ENCODE results near the gene FAF2. TPM values are rescaled to one million over a fixed set of nuclear protein-coding genes. Genes with fewer than 3 reads are reported as not detected.

The FAF2 gene
- total and polyA plus RNA-seq, 8 donors: 33.9 to 54.4 (median 50.8) TPM

- H3K27me3 ChIP-seq: no peaks in the 10 kb centered on the region
- H3K36me3 ChIP-seq: peaks cover 0 to 52% of the 10 kb centered on the region in 2 donors
- no peak overlapping the region for H3K4me3 ChIP-seq
- intact Hi-C loops (cut with DNase I): no loop called here
- peaks cover 24 to 52% of the 10 kb centered on the region in 2 donors for H3K4me1 ChIP-seq
- no peaks in the 10 kb centered on the region for H3K9me3 ChIP-seq
- no peak overlapping the region for H3K27ac ChIP-seq
- ATAC-seq (no peak), DNase-seq (peak in 1 of 4 donors; percentile 72)
- TF ChIP-seq, protein P1, sequence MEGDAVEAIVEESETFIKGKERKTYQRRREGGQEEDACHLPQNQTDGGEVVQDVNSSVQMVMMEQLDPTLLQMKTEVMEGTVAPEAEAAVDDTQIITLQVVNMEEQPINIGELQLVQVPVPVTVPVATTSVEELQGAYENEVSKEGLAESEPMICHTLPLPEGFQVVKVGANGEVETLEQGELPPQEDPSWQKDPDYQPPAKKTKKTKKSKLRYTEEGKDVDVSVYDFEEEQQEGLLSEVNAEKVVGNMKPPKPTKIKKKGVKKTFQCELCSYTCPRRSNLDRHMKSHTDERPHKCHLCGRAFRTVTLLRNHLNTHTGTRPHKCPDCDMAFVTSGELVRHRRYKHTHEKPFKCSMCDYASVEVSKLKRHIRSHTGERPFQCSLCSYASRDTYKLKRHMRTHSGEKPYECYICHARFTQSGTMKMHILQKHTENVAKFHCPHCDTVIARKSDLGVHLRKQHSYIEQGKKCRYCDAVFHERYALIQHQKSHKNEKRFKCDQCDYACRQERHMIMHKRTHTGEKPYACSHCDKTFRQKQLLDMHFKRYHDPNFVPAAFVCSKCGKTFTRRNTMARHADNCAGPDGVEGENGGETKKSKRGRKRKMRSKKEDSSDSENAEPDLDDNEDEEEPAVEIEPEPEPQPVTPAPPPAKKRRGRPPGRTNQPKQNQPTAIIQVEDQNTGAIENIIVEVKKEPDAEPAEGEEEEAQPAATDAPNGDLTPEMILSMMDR (IDR thresholded peaks at IDR 0.05): no peak
Measured at GRCh38 chr5:176530393-176530982, 82.3 kb downstream of the FAF2 start.

DNA sequence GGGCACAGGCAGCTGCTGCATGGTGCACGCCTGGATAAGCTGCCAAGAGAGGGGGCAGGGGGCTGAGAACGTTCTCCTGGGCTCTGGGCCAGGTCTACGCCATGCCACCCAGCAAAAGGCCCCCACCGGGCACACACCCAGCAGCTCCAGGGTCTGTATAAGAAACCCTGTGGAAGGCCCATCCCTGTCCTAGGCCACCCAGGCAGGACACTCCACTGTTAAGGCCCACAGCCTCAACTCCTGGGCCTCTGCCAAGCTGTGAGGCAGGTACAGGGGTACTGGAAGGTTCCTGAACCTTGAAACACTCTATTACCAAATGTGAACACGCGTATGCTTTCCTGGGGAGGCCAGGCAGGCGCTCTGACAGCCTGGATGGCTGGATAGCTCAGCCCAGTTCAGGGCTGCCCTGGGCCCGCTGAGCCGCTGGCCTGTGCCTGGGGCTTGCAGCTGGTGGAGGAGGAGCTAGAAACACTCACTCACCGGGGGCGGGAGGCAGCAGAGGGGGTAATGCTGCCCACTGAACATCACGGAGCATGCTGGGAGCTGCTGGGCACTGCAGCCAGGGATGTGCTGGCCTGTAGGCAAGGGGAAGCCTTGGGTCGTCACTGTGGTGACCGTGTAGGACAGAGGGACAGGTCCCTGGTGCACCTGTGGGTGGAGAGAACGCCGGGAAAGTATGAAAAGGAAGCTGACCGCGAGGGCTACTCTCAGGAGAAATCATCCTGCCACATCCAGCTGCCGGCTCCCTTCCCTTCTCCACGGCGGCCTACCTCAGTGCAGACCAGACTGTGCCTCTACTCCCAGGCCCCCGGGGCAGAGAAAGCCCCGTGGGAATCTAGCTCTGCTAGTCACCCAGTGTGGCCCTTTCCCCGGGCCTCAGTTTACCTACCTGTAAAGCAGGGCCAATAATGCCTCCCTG lies 83.1 kb downstream of the FAF2 start:
- TF ChIP-seq, protein P1 (IDR thresholded peaks at IDR 0.05): no peak
- H3K4me3 ChIP-seq: no peak overlapping the region
- peaks cover 0 to 52% of the 10 kb centered on the region in 2 donors for H3K36me3 ChIP-seq
- no peak for ATAC-seq
- no peaks in the 10 kb centered on the region for H3K27me3 ChIP-seq
- peak overlapping the region in 1 of 2 donors; percentile 20 for H3K27ac ChIP-seq
- intact Hi-C loops (cut with DNase I): no loop called here
- DNase-seq: peak in 1 of 4 donors; percentile 79
- no peaks in the 10 kb centered on the region for H3K9me3 ChIP-seq
- H3K4me1 ChIP-seq: peaks cover 29 to 60% of the 10 kb centered on the region in 2 donors

DNA sequence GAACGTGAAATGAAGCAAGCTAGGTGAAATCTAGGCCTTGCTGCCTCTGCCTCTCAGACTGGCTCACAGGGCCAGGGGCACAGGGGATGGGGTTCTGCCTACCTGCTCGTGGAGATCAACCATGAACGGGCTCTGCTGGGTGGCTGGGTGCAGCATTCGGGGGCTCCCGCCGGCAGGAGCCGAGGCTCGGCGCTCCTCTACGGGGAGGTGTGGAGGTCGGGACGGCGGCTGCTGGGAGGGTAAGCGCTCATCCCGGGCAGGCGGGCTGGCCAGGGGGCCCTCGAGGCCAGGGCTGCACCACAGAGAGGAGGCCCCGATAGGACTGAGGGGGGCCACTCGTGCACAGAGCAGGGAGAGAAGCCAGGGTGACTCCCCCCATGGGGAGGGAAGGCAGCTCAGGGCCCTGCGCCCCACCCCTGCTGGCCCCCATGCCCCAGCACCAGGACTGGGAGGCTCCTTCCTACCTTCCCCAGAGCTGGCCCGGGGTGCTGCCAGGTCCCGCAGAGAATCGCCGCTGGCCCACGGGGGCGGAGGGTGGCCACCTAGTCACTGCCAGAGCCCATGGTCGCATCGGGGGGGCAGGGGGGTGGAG lies 83.8 kb downstream of the FAF2 start:
- intact Hi-C loops (cut with DNase I): no loop called here
- H3K27ac ChIP-seq: peak overlapping the region in 1 of 2 donors; percentile 20
- DNase-seq: peak in 1 of 4 donors; percentile 73
- H3K36me3 ChIP-seq: peaks cover 0 to 51% of the 10 kb centered on the region in 2 donors
- peaks cover 29 to 60% of the 10 kb centered on the region in 2 donors for H3K4me1 ChIP-seq
- TF ChIP-seq, protein P1 (IDR thresholded peaks at IDR 0.05): no peak
- no peaks in the 10 kb centered on the region for H3K9me3 ChIP-seq
- no peaks in the 10 kb centered on the region for H3K27me3 ChIP-seq
- no peak overlapping the region for H3K4me3 ChIP-seq
- no peak for ATAC-seq

GRCh38 chr5:176532795-176533194 lies 84.6 kb downstream of the FAF2 start:
- H3K36me3 ChIP-seq: peaks cover 0 to 43% of the 10 kb centered on the region in 2 donors
- H3K4me3 ChIP-seq: no peak overlapping the region
- TF ChIP-seq, protein P1 (IDR thresholded peaks at IDR 0.05): no peak
- H3K27me3 ChIP-seq: no peaks in the 10 kb centered on the region
- peak in 1 of 4 donors; percentile 66 for DNase-seq
- H3K27ac ChIP-seq: peak overlapping the region; percentile 48 to 99
- intact Hi-C loops (cut with DNase I): no loop called here
- peaks cover 29 to 60% of the 10 kb centered on the region in 2 donors for H3K4me1 ChIP-seq
- H3K9me3 ChIP-seq: no peaks in the 10 kb centered on the region
- ATAC-seq: no peak

All from left lung (tissue), 10 donors.